Fibroblast of lung (primary cell): ENCODE results near the gene TSPAN2. TPM values are rescaled to one million over a fixed set of nuclear protein-coding genes. Genes with fewer than 3 reads are reported as not detected.

Experiments used
- DNase-seq, 2 donors: peaks; one replicate each; pipeline versions ENCODE4 v3.0.0 to v3.0.0-alpha.2; 2010; ENCODE audit warnings: low read depth in 2 of 2
- H2AFZ ChIP-seq: 2 replicates; pipeline ENCODE4 v1.5.1; 2012; ENCODE audit warnings: low read length, control low read depth, inconsistent platforms
- H3K27ac ChIP-seq: 2 replicates; pipeline ENCODE4 v1.5.1; 2011; ENCODE audit warnings: low read length, control low read depth; ENCODE audit not compliant: insufficient read depth
- H3K27me3 ChIP-seq: 2 replicates; pipeline ENCODE4 v1.5.1; 2011; ENCODE audit warnings: mild to moderate bottlenecking, low read length; ENCODE audit not compliant: control insufficient read depth, insufficient read depth
- H3K36me3 ChIP-seq: 2 replicates; pipeline ENCODE4 v1.5.1; 2011; ENCODE audit warnings: low read length; ENCODE audit not compliant: control insufficient read depth, insufficient read depth
- H3K4me1 ChIP-seq: 2 replicates; pipeline ENCODE4 v1.5.1; 2011; ENCODE audit warnings: low read length; ENCODE audit not compliant: control insufficient read depth, insufficient read depth; ENCODE audit errors: extremely low read depth
- H3K4me2 ChIP-seq: 2 replicates; pipeline ENCODE4 v1.5.1; 2011; ENCODE audit warnings: low read length, control low read depth; ENCODE audit not compliant: insufficient read depth; ENCODE audit errors: extremely low read depth
- H3K4me3 ChIP-seq, 4 experiments: fragments of 200-600 bp in 1 of 4; sonication (generic) in 1 of 4; replicated peaks in 1 of 4; 2 replicates each; pipeline ENCODE4 v1.5.1; 2011 to 2016; ENCODE audit warnings: low read length in 4 of 4, low read depth in 3 of 4, mild to moderate bottlenecking in 3 of 4, control low read depth in 2 of 4, inconsistent platforms in 1 of 4, mixed read lengths in 1 of 4; ENCODE audit not compliant: insufficient read depth in 1 of 4; ENCODE audit errors: control extremely low read depth in 1 of 4
- H3K79me2 ChIP-seq: 2 replicates; pipeline ENCODE4 v1.5.1; 2012; ENCODE audit warnings: mild to moderate bottlenecking, low read length, inconsistent platforms; ENCODE audit not compliant: control insufficient read depth, insufficient read depth
- H3K9ac ChIP-seq: 2 replicates; pipeline ENCODE4 v1.5.1; 2011; ENCODE audit warnings: mild to moderate bottlenecking, low read length, control low read depth; ENCODE audit not compliant: insufficient read depth
- H3K9me3 ChIP-seq: 2 replicates; pipeline ENCODE4 v1.5.1; 2012; ENCODE audit warnings: low read depth, low read length; ENCODE audit not compliant: control insufficient read depth, insufficient read depth
- H4K20me1 ChIP-seq: 2 replicates; pipeline ENCODE4 v1.5.1; 2011; ENCODE audit warnings: low read length; ENCODE audit not compliant: control insufficient read depth, insufficient read depth; ENCODE audit errors: extremely low read depth
- EZH2 ChIP-seq: IDR thresholded peaks from 2 replicates; pipeline ENCODE4 v1.5.1; 2012; ENCODE audit warnings: low read length, control low read depth, mild to moderate bottlenecking; ENCODE audit errors: missing control alignments
- polyA plus RNA-seq, 2 donors: library from polyadenylated mRNA; depleted of rRNA in 1 of 2; stranded (reverse) in 1 of 2; unstranded in 1 of 2; fragments of >200 nt; gene quantifications; 2 replicates each; pipeline ENCODE4 v1.2.1, GENCODE V29; 2011 to 2012; ENCODE audit warnings: missing spikeins in 1 of 2
- total RNA-seq: library from RNA; depleted of rRNA; stranded (reverse); fragments of >200 nt; gene quantifications from 2 replicates; pipeline ENCODE4 v1.2.1, GENCODE V29; 2014
- TF ChIP-seq, protein P1 (sequence below), 2 donors: IDR thresholded peaks in 1 of 2; conservative IDR thresholded peaks in 1 of 2; 1 replicate in 1 of 2; 2 replicates in 1 of 2; pipeline ENCODE4 v1.5.1; 2011 to 2012; ENCODE audit warnings: low read length in 2 of 2, control low read depth in 1 of 2, inconsistent platforms in 1 of 2, low read depth in 1 of 2, mild to moderate bottlenecking in 1 of 2

Gene TSPAN2
- total and polyA plus RNA-seq, 2 donors (not counting 1 experiment from before 2014, with no cell fraction given): 0.08 to 0.66 TPM

DNA sequence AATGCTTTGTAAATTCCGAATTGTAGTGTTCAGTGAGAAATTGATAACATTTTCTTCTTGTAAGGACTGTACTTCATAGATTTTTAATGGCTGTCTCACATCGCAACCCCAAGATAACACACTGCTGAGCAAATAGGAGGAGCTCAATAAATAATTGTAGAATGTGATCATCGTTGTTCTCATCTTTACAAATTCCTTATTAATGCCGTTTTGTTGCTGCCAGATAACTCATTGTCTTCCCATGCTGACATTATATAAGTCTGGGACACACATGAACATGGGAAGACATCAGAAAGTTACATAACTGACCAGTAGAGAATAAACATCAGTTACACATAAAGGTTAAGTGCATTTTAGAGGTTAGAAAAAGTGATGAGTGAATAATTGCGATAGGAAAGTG, 46.4 kb upstream of the TSPAN2 start:
- DNase-seq: peak in 1 of 2 donors; percentile 79
- H3K27ac ChIP-seq: peak overlapping the region; percentile 40
- no peak overlapping the region for H3K4me2 ChIP-seq

DNA sequence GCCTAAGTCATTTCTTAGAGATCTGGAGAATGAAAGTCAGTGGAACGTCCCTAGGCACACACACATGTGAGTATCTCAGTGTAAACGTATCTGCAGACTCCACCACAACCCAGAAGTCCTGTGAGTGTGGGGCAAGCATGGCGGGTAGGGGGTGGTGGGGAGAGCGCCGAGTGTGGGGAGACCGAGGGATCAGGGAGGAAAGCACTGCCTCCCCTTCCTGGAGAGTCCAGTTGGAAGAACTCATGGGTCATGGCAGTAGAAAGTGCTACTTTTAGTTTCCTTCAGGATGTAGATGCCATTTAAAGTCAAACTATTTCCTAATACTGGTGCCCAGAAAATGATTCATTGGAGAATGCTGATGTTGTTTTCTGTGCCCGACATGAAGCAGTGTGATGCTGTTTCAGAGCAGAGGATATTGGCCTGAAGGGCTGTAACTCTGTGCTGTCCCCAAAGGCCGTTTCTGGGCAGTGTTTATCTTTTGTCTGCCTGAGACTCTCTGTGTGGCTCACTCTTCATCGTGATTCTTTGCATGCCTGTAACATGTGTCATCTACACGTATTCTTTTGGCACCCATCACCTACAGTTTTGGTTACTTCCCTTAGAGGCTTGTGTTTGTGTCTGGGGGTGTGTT, 45.7 kb upstream of the TSPAN2 start:
- no peaks in the 10 kb centered on the region for H4K20me1 ChIP-seq
- peaks cover 13% of the 10 kb centered on the region for H3K4me1 ChIP-seq
- no peaks in the 10 kb centered on the region for H3K36me3 ChIP-seq
- H3K9me3 ChIP-seq: no peaks in the 10 kb centered on the region
- H3K27me3 ChIP-seq: no peaks in the 10 kb centered on the region
- no peak overlapping the region for H3K9ac ChIP-seq
- peak overlapping the region; percentile 40 for H3K27ac ChIP-seq
- H3K4me2 ChIP-seq: peak overlapping the region; percentile 27
- no peak overlapping the region for H2AFZ ChIP-seq
- no peak overlapping the region for H3K4me3 ChIP-seq
- peak; percentile 18 to 88 for DNase-seq
- no peak for TF ChIP-seq EZH2
- TF ChIP-seq, protein P1, sequence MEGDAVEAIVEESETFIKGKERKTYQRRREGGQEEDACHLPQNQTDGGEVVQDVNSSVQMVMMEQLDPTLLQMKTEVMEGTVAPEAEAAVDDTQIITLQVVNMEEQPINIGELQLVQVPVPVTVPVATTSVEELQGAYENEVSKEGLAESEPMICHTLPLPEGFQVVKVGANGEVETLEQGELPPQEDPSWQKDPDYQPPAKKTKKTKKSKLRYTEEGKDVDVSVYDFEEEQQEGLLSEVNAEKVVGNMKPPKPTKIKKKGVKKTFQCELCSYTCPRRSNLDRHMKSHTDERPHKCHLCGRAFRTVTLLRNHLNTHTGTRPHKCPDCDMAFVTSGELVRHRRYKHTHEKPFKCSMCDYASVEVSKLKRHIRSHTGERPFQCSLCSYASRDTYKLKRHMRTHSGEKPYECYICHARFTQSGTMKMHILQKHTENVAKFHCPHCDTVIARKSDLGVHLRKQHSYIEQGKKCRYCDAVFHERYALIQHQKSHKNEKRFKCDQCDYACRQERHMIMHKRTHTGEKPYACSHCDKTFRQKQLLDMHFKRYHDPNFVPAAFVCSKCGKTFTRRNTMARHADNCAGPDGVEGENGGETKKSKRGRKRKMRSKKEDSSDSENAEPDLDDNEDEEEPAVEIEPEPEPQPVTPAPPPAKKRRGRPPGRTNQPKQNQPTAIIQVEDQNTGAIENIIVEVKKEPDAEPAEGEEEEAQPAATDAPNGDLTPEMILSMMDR (conservative IDR thresholded peaks at IDR 0.05 in 1 of 2, IDR thresholded peaks at IDR 0.05 in 1 of 2; ENCODE audit: low read depth in 1 of 2, low read length in 2 of 2): no peak
- H3K79me2 ChIP-seq: no peaks in the 10 kb centered on the region

More for the DNA sequence above, 46.4 kb upstream of the TSPAN2 start:
- no peak overlapping the region for H3K9ac ChIP-seq
- H3K79me2 ChIP-seq: no peaks in the 10 kb centered on the region
- no peaks in the 10 kb centered on the region for H3K27me3 ChIP-seq
- no peak overlapping the region for H2AFZ ChIP-seq
- H3K9me3 ChIP-seq: no peaks in the 10 kb centered on the region
- TF ChIP-seq EZH2: no peak
- TF ChIP-seq, protein P1 (conservative IDR thresholded peaks at IDR 0.05 in 1 of 2, IDR thresholded peaks at IDR 0.05 in 1 of 2; ENCODE audit: low read depth in 1 of 2, low read length in 2 of 2): no peak
- H3K36me3 ChIP-seq: no peaks in the 10 kb centered on the region
- H3K4me3 ChIP-seq: no peak overlapping the region
- H3K4me1 ChIP-seq: peaks cover 13% of the 10 kb centered on the region
- no peaks in the 10 kb centered on the region for H4K20me1 ChIP-seq

DNA sequence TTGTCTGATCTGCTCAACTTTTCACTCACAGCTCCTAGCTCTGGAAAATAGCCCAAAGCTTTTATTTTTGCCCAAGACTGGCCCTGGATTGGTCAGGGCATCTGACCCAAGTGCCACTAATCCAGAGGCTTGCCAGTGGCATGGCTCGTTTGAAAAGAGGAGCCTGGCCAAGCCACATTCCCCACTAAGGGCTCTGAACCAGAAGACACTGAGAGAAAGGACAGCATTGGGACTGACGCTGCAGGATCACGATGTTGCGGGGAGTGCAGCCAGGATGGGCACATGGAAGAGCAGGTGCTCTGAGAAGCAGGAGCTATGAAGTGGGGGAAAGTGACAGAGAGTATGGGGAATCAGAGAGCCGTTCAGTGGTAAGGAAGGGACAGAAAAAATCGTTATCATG, 44.9 kb upstream of the TSPAN2 start:
- Histone ChIP-seq H3K4me2 (no peak overlapping the region), H3K9ac (no peak overlapping the region), H3K4me3 (no peak overlapping the region), H3K27ac (no peak overlapping the region), H4K20me1 (no peaks in the 10 kb centered on the region), H3K36me3 (no peaks in the 10 kb centered on the region), H2AFZ (no peak overlapping the region), H3K79me2 (no peaks in the 10 kb centered on the region), H3K9me3 (no peaks in the 10 kb centered on the region), H3K4me1 (peaks cover 12% of the 10 kb centered on the region), H3K27me3 (no peaks in the 10 kb centered on the region)
- TF ChIP-seq, protein P1 (conservative IDR thresholded peaks at IDR 0.05 in 1 of 2, IDR thresholded peaks at IDR 0.05 in 1 of 2; ENCODE audit: low read depth in 1 of 2, low read length in 2 of 2): no peak
- TF ChIP-seq EZH2: no peak
- DNase-seq: no peak
